Islet of Langerhans (tissue), 1 donor: ENCODE measurements around the gene AGPAT1.
"Not testable (repeated sequence)": the region's sequence is repeated elsewhere in the genome, so short reads cannot be mapped to it uniquely, and the experiment has no call there.

Experiments used
- FAIRE-seq: peaks from one replicate; lab custom pipeline; 2011; peaks lifted over from hg19 to GRCh38; lab: Jason Lieb, UNC

The AGPAT1 gene

DNA sequence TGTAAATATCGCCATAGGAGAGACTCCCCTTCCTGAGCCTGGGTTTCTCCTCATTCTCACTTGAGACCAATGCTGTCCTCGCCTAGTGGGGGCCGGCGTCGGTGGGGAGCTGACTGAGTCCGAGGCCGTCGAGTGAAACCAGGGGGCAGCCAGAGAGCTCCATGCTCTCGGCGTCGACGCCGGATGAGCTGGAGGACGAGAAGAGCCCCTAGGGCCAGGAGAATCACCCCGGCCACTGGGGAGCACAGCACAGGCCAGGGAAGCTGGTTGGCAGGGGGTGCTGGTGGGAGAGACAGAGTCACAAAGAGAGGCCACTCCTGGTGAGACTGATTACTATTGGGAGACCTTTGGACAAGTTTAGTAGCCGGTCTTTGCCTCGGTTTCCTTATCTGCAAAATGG, 23.0 kb upstream of the AGPAT1 start:
- FAIRE-seq = no peak

DNA sequence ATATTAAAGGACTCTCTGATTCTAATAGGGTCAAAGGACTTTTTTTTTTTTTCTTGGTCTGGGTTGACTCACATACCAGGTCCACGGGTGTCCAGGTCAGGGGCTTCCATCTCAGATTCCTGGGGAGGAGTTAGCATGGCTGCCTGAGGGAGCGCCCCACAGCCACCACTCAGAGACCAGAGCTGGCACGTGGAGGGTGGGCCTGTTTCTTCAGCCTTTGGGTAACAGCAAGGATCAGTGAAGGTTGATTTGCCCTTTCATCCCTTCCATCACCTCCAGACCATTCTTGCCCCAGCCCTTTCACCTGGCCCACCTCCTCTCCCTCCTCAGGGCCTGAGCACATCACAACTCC, 22.4 kb upstream of the AGPAT1 start:
- no peak for FAIRE-seq

DNA sequence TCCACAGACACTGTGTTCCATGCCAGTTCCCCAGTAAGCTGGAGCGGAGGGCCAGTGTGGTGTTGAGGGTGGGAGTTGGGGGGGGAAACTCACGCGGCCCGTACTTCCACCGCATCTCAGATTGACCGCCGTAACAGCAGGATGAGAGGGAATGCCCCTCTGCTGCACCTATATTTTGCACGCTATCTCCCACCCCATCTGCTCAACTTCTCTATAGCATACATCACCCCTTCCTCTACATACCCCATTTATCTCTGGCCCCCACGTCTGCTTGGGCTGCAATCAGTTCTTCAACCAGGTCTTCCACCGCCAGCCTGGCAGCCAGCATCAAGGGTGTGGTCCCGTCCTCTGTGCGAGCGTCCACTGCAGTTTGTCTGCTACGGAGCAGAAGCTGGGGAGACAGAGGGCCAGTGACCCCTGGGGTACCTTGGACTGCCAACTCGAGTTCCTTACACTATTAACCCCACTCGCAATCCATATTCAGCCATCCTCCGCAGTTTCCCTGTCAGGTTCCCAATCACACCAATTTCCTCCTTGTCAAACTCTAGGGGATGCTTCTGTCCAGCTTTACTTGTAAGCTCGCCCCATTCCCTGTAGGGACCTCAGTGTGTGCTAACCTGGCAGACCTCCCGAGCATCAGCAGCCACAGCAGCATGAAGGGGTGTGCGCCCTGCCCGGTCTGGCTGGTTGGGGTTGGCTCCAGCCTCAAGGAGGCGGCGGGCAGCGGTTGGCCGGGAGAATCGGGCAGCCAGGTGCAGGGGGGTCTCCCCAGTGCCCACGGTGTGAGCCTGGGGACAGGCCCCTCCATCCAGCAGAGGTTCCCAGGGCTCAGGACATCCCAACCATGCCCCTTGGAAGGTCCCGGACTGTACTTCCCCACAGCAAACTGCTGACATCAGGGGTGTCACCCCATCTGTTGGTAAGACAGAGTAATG, 21.1 kb upstream of the AGPAT1 start:
- FAIRE-seq = no peak

DNA sequence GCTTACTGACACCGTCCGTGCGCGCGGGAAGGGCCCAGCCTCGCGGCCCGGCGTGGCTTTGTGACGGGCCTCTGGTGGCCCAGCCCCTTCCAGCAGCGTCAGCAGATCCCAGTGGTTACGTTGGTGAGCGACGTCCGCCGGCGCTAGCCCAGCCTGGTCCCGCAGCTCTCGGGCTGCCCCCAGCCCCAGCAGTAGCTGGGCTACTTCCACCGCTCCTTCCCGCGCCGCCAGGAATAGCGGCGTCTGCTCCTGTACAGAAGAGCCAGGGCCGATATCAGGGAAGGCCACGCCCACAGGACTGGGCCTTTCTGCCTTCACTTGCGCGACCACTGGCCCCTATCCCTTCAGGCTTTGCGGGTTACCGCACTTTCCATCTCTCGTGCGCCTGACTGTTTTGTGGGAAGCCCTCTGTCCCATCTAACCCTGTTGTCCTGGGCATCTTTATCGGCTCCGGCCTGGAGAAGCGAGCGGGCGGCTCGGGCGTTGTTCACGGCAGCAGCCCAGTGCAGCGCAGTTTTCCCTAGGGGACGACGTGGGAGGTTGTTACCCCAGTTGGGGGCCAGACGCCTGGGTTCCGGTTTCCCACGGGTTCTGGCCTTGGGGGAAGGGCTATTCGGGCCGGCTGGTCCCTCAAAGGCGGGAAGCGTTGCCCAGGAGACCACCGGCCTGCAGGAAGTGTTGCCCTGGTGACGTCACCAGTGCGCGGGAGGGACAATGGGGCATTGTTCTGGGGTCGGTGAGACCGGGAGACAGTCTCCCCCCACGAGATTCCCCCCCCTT, 20.2 kb upstream of the AGPAT1 start:
- no peak for FAIRE-seq

DNA sequence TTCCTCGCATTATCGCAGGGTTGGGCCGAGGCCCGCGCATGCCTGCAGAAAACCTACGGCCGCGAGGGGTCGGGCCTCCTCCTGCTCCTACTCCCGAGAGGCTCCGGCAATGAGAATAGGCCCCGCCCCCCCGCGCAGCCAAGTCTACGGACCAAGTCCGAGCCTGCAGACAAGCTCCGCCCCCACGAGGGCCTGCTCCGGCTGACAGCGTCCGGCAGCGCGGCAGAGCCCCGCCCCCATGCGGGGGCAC, 19.7 kb upstream of the AGPAT1 start:
- FAIRE-seq = no peak

DNA sequence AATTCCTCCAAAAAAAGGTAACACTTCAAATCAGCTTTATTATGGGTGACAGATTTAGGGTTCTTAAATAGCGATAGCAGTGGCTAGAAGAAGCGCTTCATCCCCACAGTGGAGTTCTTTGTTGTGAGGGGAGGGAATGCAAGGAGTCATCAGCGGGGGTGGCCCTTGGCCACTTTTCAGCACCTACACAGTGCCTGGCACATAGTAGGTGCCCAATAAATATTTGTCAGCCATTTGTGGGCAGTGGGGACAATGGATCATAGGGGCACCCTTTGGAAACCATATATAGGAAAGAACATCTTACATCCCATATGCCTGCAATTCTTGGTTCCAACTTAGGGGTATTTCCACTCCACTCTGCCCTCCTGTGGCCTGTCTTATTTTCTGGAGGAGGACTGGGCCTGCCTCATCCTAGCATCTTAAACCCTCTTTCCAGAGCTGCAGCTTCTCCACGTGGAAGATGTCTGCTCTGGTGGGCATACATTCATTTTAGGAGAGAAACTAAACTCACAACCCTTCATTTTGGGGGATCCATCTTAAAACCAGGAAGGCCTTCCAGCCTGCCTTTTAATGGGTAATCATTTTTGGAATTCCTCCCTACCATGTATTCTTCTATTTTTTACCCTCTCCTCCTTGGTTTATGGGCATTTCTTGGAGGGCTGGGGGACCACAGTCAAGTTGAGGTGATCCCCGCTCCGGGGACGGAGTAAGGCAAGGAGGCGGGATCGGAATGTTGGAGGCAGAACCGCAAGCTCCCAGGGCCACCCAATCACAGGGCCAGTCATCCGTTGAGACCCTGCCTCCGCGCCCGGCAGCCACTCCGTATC, 19.2 kb upstream of the AGPAT1 start:
- no peak for FAIRE-seq

DNA sequence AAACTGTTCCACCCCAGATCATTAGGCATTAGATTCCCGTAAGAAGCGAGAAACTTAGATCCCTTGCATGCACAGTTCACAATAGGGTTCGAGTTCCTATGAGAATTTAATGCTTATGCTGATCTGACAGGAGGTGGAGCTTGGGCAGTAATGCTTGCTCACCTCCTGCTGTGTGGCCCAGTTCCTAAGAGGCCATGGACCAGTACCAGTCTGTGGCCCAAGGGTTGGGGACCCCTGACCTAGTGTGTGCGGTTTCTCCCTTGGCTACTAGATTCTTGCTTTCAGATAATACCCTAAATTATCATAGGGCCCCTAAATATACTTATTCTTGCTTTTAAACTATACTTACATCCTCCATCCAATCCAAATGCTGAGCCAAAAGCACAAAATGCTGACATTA, 18.5 kb upstream of the AGPAT1 start:
- FAIRE-seq = no peak

DNA sequence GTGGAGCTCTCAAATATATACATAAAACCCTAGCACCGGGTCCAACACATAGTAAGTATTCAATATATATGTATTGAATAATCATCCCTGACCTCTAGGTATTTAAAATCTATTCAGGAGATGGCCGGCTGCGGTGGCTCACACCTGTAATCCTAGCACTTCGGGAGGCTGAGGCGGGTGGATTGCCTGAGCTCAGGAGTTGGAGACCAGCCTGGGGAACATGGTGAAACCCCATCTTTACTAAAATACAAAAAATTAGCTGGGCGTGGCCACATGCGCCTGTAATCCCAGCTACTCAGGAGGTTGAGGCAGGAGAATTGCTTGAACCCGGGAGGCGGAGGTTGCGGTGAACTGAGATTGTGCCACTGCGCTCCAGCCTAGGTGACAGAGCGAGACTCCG, 17.2 kb upstream of the AGPAT1 start:
- not testable (repeated sequence) for FAIRE-seq

DNA sequence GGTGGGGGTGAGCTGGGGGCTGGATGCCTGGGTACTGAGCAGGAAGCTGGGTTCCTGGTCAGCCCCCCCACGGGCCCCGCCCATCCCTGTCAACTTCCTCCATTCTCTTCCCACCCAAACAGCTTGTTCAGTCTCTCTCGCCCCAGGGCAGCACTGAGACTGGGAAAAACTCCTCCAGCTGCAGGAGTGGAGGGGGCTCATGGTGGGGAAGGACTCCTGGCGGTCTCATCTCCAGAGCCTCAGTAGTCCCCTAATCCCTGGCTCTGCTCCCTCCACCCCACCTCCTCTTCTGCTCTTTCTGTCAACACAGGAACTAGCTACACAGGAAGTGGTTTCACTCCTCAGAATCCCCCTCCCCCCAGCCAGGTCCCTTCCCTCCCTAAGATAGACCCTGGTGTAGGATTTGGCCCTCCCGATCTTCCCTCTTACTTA, 16.7 kb upstream of the AGPAT1 start, which contains the start of gene GPSM3:
Gene GPSM3 (minus strand): TSS at position 36 of the 432 bp plus-strand sequence. CDS start 130 bp downstream, outside the sequence.
- no peak for FAIRE-seq

DNA sequence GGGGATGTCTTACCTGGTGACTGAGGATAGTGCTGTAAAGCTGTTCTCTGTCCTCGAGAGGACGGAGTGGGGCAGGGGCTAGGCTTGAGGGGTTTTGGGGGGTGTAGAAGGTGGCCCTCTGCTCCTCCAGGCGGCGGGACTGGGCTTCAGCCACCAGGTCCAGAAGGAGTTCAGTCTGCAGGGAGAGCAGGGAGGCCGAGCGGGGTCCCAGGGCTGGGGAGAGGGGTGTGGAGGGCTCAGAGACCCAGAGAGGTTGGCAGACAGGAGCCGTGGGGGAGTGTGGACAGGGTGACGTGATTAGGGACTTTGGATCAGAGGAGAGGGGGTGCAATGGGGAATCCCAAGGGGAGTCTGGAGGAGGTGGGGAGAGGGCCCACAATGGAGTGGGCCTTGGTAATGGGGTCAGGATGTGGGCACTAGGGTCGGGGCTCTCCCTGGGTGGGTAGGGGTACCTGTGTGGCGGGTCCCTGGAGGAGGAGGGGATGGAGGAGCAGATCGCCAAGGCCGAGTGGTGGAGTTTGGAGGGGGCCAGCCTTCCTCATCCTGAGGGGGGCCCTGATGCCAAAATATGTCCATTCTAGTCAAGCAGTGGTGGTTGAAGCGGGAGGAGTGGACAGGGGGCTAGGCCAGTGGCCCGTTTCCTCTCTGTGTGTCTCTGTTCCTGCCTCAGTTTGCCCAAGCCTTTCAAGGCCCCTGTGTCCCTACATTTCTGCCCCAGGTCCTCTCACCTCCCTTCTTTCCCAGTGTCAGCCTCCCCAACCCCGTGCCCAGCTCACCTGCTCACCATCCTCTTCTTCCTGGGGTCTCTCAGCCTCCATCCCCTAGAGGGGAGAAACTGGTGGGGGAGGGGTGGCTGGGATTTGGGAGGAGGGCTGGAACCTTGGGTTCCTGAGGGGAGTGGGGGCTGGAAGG, 16.1 kb upstream of the AGPAT1 start:
- no peak for FAIRE-seq

DNA sequence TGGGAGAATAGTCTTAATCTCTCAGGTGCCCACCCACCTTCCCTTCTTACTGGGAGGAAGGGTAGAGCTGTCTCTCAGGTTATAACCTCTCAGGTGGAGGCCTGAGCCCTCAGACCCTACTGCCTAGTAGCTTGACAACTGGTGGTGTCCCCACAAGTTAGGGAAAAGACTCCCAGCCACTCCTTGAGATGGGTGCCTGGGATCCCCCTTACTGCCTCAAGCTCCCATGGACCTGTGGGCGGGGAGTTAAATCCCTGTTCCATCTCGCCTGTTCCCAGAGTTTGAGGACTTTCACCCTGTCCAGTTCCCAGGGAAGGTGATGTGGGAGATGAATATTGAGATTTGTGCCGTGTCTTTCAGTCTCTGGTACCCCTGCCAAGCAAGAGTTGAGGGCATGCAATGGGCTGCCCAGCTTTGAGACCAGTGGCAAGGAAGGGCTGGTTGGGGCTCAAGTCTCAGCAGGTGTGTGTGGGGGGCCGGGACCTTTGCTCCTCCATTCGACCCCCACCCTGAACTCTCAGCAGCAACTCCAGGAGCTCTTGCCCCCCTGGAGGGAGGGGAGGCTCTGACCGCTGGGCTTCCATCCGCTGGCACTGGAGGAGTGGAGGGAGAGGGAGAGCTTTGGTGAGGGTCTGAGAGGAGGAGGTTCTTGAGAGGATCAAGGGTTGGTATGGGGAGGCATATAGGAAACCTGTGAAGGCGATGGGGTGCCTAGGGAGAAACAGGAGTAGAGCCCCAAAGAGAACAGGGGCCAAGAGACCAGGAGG, 15.2 kb upstream of the AGPAT1 start:
- no peak for FAIRE-seq

DNA sequence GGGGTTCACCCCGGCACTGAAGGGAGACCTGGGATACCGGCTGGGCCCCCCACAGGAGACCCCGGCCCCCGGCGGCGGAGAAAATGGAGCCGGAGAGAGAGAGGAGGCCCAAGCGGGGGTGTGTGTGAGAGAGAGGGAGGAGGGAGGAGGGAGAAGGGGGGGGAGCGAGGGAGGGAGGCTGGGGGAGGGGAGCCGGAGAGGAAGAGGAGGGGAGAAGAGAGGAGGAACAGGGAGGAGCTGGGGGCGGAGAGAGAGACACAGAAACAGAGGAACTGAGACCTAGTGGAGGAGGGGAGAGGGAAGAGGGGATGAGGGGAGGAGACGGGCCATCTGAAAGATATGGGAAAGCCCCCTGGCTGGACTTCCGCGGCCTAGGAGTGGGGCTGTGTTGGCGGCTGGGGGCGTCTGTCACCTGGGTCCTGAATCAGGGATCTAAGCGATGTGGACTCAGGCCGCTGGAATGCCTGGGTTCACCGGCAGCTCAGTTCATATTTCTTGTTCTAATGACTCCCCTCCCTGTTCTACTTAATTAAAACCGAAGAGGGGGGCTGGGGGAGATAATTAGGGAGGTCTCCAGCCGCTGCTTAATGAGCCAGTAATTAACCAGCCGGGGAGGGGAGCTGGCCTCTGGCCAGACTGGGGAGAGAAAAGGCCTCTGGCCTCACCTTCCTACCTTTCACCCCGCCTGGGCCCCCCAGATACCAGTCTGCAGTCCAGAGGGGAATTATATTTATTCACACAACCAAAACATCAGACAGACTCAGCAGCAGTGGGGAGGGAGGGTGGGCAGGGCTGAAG, 14.4 kb upstream of the AGPAT1 start, which contains the start of gene PBX2:
Gene PBX2 (minus strand): TSS at position 149 of the 798 bp plus-strand sequence. CDS start 287 bp downstream, outside the sequence.
- no peak for FAIRE-seq

DNA sequence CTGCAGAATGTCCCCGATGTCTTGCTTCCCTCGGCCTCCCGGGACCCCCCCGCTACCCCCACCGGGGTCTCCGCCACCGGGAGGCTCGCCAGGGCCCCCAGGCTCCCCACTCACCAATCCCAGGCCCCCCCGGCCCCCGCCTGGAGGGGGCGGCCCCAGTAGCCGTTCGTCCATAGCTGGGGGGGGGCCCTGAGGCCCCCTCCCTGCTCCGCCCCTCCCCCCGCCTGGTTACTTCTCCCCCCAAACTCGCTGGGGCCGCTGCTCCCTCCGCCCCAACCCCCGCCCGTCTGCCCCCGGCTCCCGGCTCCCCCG, 13.8 kb upstream of the AGPAT1 start:
- FAIRE-seq = no peak

DNA sequence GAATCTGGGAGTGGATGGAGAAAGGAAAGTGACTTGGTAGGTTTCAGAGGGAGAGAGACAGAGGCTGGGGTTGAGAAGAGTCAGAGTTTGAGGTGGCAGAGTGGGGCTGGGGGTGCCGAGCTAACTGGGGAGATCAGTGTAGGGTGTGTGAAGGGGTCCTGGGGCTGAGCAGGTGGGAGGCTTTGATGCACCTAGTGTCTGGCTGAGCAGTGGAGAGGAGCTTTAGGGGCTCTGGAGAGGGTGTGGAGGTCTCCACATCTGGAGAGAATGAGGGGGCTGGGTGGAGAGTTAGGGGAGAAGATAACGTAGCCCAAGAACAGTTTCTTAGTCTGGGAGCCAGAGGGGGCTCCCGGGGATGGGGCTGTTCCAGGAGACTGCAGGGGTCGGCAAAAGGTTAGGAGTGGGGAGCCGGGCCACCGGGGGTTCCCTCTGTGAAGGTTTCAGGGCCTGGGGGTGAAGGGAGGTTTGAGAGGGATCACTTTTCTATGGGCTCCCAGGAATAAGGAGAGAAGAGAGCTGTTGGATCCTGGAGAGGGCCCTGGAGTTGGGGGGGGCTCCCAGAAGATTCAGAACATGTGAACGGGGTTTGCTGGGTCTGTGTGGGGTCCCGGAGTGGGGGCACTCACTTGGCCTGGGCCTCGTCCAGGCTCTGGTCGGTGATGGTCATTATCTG, 13.3 kb upstream of the AGPAT1 start:
- FAIRE-seq = no peak

DNA sequence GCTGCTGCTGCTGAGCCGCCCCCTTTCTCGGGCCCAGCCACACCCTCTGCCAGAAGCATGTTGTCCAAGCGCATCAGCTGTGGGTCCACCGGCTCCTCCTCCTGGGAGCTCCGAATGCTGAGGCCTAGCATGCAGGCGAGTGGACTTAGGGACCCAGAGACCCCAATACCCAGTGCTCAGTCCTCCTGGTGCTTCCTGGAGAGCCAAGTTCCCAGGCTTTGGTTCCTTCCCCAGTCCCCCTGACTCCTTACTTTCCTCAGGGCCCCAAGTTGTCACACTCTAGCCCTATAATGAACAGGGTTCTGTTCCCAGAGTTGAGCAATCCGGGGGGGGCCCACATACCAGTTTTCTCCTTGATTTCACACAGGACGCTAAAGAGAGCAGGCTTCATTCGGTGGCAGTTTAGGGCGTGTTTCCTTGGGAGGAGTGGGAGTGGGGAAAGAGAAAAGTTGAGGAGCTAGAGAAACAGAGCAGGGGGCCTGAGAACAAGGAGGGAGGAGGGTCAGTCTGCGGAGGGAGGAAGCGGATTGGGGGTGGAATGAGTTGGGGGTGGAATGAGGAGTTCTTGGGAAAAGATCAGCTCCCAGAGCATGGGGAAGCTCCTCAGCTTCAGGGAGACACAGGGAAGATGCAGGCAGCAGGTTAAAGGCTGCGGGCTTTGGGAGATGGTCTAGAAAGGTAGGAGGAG, 12.6 kb upstream of the AGPAT1 start:
- FAIRE-seq = no peak

DNA sequence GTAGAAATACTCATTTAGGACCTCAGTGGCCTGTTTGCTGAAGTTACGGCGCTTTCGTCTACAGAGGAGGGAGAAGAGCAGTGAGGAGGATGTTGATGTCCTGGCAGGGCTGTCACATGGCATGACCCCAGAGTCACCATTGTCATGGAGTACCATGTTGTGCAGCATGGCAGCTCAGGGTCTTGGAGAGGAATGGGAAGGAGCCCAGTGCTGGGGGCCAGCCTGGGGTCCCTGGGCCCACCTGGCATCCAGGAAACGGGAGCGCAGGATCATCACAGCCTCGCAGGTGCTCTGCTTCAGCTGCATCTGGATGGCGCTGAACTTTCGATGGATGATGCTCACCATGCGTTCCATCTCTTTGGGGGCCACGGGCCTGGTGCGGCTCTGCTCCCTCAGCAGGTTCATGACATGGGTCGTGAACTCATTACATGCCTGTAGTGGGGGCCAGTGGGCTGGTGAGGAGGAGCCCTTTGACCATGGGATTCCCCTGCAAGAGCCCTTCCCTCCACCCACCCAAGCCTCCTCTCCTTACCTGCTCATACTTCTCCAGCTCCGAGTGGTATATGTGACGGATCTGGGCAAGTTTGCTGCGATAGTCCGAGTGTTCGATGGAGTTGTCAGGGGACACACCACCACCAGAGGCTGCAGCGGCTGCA, 12.0 kb upstream of the AGPAT1 start:
- not testable (repeated sequence) for FAIRE-seq

DNA sequence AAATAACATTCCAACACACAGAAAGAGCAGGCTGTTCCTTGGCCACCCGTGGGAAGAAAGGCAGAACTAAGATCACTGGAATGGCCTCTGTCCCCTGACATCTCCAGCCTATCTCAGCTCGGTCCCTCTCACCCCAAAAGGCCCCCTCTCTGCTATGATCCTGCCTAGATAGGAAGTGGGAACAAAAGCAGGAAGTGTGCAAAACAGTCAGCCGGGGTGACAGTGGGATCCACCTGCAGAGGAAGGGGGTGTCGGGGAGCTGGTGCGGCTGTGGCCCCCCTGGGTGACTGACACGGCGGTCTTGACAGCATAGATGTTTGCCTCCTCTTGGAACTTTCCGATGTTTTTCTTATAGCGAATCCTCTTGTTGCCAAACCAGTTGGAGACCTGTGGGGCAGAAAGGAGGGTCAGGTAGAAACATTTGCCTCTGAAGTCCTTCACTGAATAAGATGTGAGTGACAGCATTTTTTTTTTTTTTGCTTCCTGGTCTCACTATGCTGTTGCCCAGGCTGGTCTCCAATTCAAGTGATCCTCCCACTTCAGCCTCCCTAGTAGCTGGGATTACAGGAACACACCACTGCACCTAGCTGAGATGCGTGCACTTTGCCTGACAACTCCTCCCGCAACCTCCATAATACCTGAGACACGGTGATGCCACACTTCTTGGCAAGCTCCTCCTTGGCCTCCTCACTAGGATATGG, 11.3 kb upstream of the AGPAT1 start:
- FAIRE-seq = no peak
